Osteoblast (primary cell): ENCODE results near the gene FAM161A. TPM values are rescaled to one million over a fixed set of nuclear protein-coding genes. Genes with fewer than 3 reads are reported as not detected.
"Not testable (repeated sequence)": the region's sequence is repeated elsewhere in the genome, so short reads cannot be mapped to it uniquely, and the experiment has no call there.

Source experiments
- DNase-seq: peaks from one replicate; pipeline ENCODE4 v3.0.0; 2011; ENCODE audit warnings: low spot score, mixed read lengths; ENCODE audit not compliant: insufficient read length; ENCODE audit errors: missing footprints
- H2AFZ ChIP-seq: 2 replicates; pipeline ENCODE4 v1.6.0; 2011; ENCODE audit warnings: mild to moderate bottlenecking, low read length
- H3K27ac ChIP-seq: 2 replicates; pipeline ENCODE4 v1.5.1; 2011; ENCODE audit warnings: mild to moderate bottlenecking, low read depth, low read length, moderate library complexity
- H3K27me3 ChIP-seq: 2 replicates; pipeline ENCODE4 v1.6.0; 2012; ENCODE audit warnings: mild to moderate bottlenecking, control low read depth, inconsistent platforms, low read length, moderate library complexity; ENCODE audit not compliant: insufficient read depth
- H3K36me3 ChIP-seq: 2 replicates; pipeline ENCODE4 v1.5.1; 2011; ENCODE audit warnings: mild to moderate bottlenecking, low read length, control low read depth, moderate library complexity; ENCODE audit not compliant: insufficient read depth
- H3K4me1 ChIP-seq: 2 replicates; pipeline ENCODE4 v1.5.1; 2011; ENCODE audit warnings: mild to moderate bottlenecking, low read length, control low read depth, moderate library complexity; ENCODE audit not compliant: insufficient read depth
- H3K4me2 ChIP-seq: 2 replicates; pipeline ENCODE4 v1.6.0; 2011; ENCODE audit warnings: mild to moderate bottlenecking, low read length; ENCODE audit not compliant: insufficient read depth
- H3K4me3 ChIP-seq: fragments of 200-600 bp; sonication (generic); 3 replicates; pipeline ENCODE4 v1.5.1; 2012; ENCODE audit warnings: mild to moderate bottlenecking, low read length, inconsistent platforms; ENCODE audit not compliant: insufficient read depth
- H3K79me2 ChIP-seq: 2 replicates; pipeline ENCODE4 v1.6.0; 2012; ENCODE audit warnings: mild to moderate bottlenecking, low read length, control low read depth, inconsistent platforms; ENCODE audit not compliant: insufficient read depth
- H3K9me3 ChIP-seq: 2 replicates; pipeline ENCODE4 v1.5.1; 2011; ENCODE audit warnings: low read depth, low read length, control low read depth
- H4K20me1 ChIP-seq: 2 replicates; pipeline ENCODE4 v1.6.0; 2012; ENCODE audit warnings: mild to moderate bottlenecking, low read length, control low read depth; ENCODE audit not compliant: insufficient read depth
- total RNA-seq: library from RNA; depleted of rRNA; stranded (reverse); fragments of >200 nt; gene quantifications from 2 replicates; pipeline ENCODE4 v1.2.3, GENCODE V29; 2012
- TF ChIP-seq, protein P1 (sequence below): IDR thresholded peaks from 2 replicates; pipeline ENCODE4 v1.5.1; 2011; ENCODE audit warnings: mild to moderate bottlenecking, low read depth, low read length, moderate library complexity; ENCODE audit errors: extremely low read depth

Gene FAM161A
- total RNA-seq, 1 donor: 3.3 TPM

DNA sequence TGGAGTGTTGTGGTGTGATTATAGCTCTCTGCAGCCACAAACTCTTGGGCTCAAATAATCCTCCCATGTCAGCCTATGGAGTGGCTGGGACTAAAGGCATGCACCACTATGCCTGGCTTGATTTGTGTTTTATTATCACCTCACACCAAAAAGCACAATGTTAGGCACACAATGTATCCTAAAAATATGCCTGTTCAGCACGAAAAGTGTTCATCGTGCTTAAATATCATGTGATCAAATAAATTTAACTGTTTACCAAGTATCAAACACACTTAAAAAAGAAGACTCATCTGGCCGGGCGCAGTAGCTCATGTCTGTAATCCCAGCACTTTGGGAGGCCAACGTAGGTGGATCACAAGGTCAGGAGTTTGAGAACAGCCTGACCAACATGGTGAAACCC is 29.0 kb upstream of the FAM161A start:
- H3K4me3 ChIP-seq: no peak overlapping the region
- peaks cover 38% of the 10 kb centered on the region for H4K20me1 ChIP-seq
- H3K9me3 ChIP-seq: no peaks in the 10 kb centered on the region
- H3K27me3 ChIP-seq: no peaks in the 10 kb centered on the region
- no peak for DNase-seq
- TF ChIP-seq, protein P1, sequence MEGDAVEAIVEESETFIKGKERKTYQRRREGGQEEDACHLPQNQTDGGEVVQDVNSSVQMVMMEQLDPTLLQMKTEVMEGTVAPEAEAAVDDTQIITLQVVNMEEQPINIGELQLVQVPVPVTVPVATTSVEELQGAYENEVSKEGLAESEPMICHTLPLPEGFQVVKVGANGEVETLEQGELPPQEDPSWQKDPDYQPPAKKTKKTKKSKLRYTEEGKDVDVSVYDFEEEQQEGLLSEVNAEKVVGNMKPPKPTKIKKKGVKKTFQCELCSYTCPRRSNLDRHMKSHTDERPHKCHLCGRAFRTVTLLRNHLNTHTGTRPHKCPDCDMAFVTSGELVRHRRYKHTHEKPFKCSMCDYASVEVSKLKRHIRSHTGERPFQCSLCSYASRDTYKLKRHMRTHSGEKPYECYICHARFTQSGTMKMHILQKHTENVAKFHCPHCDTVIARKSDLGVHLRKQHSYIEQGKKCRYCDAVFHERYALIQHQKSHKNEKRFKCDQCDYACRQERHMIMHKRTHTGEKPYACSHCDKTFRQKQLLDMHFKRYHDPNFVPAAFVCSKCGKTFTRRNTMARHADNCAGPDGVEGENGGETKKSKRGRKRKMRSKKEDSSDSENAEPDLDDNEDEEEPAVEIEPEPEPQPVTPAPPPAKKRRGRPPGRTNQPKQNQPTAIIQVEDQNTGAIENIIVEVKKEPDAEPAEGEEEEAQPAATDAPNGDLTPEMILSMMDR: no peak
- H3K4me2 ChIP-seq: no peak overlapping the region
- H3K36me3 ChIP-seq: peaks cover 71% of the 10 kb centered on the region
- H3K79me2 ChIP-seq: peaks cover 61% of the 10 kb centered on the region
- no peak overlapping the region for H2AFZ ChIP-seq
- peaks cover 8% of the 10 kb centered on the region for H3K4me1 ChIP-seq
- no peak overlapping the region for H3K27ac ChIP-seq

- not testable (repeated sequence) for H3K9me3 ChIP-seq
- peaks cover 31% of the 10 kb centered on the region for H3K79me2 ChIP-seq
These were observed 25.5 kb upstream of the FAM161A start for GRCh38 chr2:61879351-61879750.

DNA sequence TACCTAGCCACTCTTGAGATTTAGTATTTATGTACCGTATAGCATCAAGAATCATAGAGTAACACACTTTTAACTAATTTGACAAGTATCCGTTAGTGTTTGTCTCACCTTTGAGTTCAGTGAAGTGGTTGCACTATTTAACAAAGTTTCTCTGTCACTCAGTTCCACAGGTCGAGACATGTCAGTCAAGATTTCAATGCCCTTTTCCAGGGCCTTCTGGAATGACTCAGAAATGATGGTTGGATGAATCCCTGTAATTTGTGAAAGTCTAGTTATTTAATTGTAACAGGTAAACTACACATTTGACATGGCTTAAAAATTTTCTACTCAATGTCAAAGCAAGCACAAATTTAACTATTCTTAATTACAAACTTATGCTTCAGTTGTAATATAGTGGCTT is 24.9 kb upstream of the FAM161A start:
- Histone ChIP-seq H2AFZ (no peak overlapping the region), H3K36me3 (peaks cover 89% of the 10 kb centered on the region), H3K27ac (no peak overlapping the region), H3K79me2 (peaks cover 25% of the 10 kb centered on the region), H3K4me1 (no peaks in the 10 kb centered on the region), H3K4me3 (no peak overlapping the region), H3K4me2 (no peak overlapping the region), H3K27me3 (no peaks in the 10 kb centered on the region), H4K20me1 (peaks cover 7% of the 10 kb centered on the region), H3K9me3 (no peaks in the 10 kb centered on the region)
- no peak for DNase-seq
- TF ChIP-seq, protein P1: no peak

More at GRCh38 chr2:61879351-61879750, 25.5 kb upstream of the FAM161A start:
- H3K4me3 ChIP-seq, H3K4me2 ChIP-seq, H2AFZ ChIP-seq, H3K27ac ChIP-seq, DNase-seq, H3K27me3 ChIP-seq, H4K20me1 ChIP-seq, H3K4me1 ChIP-seq: not testable (repeated sequence)
- peaks cover 88% of the 10 kb centered on the region for H3K36me3 ChIP-seq

DNA sequence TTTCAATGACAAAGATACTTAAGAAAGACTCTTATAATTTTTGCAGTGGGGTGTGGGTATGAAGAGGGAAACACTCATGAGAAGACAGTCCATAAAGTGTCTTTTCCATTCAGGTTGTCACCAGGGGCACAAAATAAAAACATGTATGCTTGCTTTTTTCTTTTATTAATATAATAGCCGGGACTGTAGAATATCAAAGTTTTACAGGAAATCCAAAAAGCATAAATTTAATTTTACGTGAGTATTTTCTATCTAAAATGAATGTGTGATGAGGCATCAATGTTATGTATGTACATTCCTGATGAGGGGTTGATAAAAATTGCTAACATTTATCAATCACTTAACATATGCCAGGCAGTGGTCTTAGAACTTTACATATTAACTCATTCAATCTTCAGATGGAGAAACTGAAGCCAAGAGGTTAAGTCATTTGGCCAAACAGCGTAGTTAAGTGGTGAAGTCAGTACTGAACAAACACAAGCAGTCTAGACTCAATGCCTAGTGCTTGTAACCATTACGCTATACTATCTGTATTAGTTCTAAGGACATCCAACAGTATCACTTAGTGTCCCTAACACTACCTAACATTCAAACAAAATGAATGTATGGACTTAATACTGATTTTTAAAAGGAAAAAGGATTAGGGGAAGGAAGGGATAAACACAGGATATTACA is 23.8 kb upstream of the FAM161A start:
- TF ChIP-seq, protein P1: no peak
- Histone ChIP-seq H3K4me1 (no peaks in the 10 kb centered on the region), H2AFZ (no peak overlapping the region), H4K20me1 (peaks cover 4% of the 10 kb centered on the region), H3K4me2 (no peak overlapping the region), H3K27me3 (no peaks in the 10 kb centered on the region), H3K9me3 (no peaks in the 10 kb centered on the region), H3K4me3 (no peak overlapping the region), H3K79me2 (peaks cover 17% of the 10 kb centered on the region), H3K36me3 (peaks cover 87% of the 10 kb centered on the region), H3K27ac (no peak overlapping the region)
- no peak for DNase-seq
